HG03565 (cell line): Measurements from ENCODE around the gene CHCHD6.

Source experiments
- ATAC-seq: cut with Tn5 transposase; IDR thresholded peaks from one replicate; pipeline ENCODE4 v1.9.1; 2021; ENCODE audit warnings: mild to moderate bottlenecking, moderate library complexity; ENCODE audit not compliant: unreplicated experiment

Gene CHCHD6

DNA sequence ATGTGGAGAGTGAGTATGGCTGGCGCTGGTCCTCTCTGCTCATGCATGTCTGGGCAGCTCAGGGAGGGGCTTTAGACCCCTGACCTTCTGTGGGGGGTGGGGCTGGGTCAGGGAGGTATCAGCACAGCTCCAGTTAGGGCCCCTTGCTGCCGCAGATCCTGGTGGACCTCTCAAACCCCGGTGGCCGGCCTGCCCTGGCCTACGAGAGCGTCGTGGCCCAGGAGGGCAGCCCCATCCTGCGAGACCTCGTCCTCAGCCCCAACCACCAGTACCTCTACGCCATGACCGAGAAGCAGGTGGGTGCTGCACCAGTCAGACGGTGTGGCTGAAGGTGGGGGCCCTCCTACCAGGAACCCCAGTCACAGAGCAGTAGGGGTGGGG is 299.1 kb downstream of the CHCHD6 start:
- ATAC-seq, result no peak

DNA sequence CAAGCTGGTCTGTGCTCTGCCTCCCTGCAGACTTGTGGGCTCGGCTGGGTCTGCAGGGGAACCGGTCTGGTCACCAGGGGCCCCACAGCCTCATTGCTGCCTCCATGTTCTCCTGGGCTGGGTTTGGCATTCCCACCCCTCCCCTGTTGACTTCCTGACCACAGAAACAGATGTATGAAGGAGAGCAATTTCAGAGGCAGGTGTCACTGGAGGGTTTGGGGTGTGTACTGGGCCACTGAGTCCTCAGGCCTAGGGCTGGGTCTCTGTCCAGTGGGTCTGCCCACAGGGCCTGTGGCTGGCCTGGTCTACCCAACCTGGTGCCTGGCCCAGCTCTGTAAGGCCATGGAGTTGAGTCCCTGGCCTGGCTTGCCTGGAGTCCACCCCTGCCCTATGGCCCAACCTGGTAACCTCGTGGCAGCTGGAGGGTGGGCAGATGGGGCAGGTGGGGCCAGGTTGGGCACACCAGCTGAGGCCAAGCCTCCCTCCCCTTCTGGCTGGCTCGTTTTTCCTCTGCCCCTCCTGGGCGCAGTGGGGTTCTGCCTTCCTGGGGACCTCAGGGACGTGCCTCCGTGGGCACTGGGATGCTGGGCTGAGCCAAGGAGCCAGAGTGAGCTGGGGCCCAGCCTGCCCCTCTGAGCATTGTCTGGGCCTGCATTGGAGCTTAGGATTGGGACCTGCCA is 299.7 kb downstream of the CHCHD6 start:
- no peak for ATAC-seq

DNA sequence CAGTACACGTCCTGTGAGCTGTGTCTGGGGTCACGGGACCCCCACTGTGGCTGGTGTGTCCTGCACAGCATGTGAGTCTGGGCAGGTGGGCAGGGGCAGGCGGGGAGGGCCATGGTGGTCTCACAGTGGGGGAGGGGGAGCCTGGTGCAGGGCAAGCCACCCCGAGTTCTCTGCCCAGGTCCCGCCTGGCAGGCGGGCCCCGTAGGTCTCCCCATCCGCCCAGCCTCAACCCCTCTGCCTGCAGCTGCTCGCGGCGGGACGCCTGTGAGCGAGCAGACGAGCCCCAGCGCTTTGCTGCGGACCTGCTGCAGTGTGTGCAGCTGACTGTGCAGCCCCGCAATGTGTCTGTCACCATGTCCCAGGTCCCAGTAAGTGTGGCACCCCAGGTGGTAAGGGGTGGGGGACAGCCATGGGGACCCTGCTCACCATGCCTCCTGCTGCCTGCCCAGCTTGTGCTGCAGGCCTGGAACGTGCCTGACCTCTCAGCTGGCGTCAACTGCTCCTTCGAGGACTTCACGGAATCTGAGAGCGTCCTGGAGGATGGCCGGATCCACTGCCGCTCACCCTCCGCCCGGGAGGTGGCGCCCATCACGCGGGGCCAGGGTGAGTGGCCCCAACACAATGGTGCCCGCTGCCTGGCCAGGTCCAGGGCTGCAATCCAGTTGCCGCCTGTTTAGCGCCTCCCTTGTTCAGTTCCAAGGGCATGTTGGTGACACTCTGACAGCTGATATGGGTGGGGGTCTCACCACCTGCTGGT is 300.8 kb downstream of the CHCHD6 start:
- ATAC-seq, result no peak

DNA sequence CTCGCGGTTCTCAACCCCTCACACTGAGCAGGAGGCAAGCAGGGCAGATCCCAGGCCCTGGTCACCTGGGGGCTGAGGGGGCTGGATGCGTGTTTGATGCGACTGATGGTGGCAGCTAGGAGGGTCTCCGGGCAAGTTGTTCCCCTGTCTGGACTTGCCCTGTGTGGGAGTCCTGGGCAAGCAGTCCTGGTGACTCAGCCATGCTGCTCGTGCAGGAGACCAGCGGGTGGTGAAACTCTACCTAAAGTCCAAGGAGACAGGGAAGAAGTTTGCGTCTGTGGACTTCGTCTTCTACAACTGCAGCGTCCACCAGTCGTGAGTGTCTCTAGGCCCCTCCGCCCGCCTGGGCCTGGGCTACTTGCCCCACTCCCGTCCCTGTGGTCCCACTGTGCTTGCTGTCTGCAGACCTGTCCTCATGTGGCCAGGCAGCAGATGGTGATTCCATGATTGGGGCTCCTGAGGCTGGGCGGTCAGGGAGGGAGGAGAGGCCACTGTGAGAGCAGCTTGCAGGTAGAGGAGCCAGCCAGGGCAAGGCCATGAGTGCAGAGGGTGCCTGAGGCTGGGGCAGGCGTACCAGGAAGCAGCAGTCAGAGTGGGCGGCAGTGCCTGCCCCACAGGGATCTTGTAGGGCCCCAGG is 301.9 kb downstream of the CHCHD6 start:
- no peak for ATAC-seq

DNA sequence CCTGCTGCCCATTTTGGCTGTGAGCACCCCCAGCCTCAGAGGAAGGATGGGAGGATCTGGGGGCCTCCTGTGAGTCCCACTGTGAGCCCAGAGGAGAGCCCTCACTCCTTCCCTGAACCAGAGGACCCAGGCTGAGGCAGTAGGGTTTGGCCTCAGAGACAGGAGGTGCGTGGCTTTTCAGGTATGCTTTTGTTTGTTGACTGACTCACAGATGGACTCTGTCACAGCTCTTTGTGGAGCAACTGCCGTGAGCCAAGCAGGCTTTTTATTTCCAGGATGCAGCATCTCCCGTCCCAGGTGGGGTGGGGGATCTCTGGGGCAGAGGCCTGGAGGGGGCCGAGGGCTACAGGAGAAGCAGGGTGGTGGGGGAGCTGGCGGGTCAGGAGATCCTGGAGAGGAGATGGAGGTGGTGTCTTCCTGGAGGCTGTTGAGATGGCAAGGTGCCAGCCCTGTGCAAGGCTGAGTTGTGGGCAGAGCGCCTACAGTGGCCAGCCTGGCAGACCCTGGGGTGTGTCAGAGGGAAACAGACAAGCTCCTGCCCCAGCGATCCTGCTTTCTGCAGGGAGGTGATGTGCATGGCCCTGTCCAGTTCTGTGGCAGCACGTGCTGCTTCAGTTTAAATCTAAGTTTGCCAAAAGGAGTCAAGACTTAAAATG is 302.9 kb downstream of the CHCHD6 start:
- ATAC-seq, result no peak

DNA sequence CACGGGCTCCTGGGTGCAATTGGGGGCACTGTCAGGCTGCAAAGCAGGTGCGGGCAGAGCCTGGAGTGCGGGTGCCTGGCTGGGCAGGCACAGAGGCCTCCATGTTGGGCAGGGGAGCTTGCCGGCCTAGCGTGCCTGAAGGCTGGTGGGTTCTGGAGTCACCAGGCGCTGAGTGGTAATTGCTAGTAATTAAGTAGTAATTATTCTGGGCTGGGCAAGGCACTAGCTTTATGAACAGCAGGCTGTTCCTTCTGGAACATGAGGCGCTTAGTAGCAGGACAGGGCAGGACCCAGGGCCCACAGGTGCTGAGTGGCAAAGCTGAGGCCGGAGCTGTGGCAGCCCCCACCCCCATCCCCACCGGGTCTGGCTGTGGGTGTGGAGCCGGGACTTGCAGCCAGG is 304.2 kb downstream of the CHCHD6 start:
- no peak for ATAC-seq

DNA sequence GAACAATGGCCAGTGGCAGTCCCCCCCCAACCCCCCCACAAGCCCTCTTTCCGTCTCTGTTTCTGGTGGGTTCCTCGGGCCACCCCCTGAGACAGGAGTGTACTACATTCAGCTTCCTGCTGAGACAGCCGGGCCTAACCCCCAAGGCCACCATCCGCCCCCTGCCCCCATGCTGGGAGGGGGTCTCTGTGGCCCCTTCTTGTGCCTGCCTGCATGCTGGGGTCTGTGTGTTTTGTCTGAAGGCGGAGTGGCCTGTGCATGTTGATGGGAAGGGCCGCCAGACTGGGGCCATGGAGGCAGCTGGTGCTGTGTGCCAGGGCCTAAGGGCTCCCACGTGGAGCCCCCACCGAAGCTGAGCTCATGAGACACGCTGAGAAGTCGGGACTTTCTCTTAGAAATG is 305.5 kb downstream of the CHCHD6 start:
- ATAC-seq, result no peak
